Panc1 (cell line): Measurements from ENCODE around the gene NIPBL.

Experiments
- POLR2AphosphoS5 ChIP-seq: IDR thresholded peaks from 2 replicates; pipeline ENCODE4 v1.6.1; 2012; ENCODE audit warnings: mild to moderate bottlenecking, low read depth, low read length, moderate library complexity
- TF ChIP-seq, protein P1 (sequence below): fragments of 450-650 bp; IDR thresholded peaks from 2 replicates; pipeline ENCODE4 v1.5.1; 2017; ENCODE audit warnings: mild to moderate bottlenecking

DNA sequence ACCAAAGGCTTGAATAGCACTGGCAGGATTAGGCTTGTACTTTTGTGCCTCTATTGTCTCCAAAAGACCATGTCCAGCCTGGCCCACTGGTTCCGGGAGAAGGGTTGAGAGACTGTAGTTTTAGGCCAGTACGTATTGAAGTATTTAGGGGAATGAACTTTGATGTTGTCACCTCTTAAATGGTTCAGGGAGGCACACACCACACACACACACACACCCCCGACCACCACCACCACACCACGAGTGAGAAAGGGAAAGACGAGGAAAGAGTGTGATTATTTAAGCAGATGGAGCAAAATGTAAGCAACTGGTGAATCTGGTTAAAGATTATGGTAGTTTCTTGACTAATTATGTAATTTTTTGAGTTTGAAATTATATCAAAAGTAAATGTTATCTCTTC lies 61.6 kb downstream of the NIPBL start:
- TF ChIP-seq, protein P1, sequence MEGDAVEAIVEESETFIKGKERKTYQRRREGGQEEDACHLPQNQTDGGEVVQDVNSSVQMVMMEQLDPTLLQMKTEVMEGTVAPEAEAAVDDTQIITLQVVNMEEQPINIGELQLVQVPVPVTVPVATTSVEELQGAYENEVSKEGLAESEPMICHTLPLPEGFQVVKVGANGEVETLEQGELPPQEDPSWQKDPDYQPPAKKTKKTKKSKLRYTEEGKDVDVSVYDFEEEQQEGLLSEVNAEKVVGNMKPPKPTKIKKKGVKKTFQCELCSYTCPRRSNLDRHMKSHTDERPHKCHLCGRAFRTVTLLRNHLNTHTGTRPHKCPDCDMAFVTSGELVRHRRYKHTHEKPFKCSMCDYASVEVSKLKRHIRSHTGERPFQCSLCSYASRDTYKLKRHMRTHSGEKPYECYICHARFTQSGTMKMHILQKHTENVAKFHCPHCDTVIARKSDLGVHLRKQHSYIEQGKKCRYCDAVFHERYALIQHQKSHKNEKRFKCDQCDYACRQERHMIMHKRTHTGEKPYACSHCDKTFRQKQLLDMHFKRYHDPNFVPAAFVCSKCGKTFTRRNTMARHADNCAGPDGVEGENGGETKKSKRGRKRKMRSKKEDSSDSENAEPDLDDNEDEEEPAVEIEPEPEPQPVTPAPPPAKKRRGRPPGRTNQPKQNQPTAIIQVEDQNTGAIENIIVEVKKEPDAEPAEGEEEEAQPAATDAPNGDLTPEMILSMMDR = no peak
- no peak for TF ChIP-seq POLR2AphosphoS5
